ENCODE results near the gene TMBIM6. TPM values are rescaled to one million over a fixed set of nuclear protein-coding genes. Genes with fewer than 3 reads are reported as not detected.
"Not testable (repeated sequence)": the region's sequence is repeated elsewhere in the genome, so short reads cannot be mapped to it uniquely, and the experiment has no call there.

The TMBIM6 gene
- total RNA-seq, 4 donors from 2014 or later: 228 to 395 (median 322) TPM

- H3K36me3 ChIP-seq: no peaks in the 10 kb centered on the region
- H3K27me3 ChIP-seq: peaks cover 0 to 9% (median 2%) of the 10 kb centered on the region in 4 donors
- H3K27ac ChIP-seq (replicated peaks in 1 of 4): no peak overlapping the region
- DNase-seq (ENCODE audit: extremely low spot score): no peak
- intact Hi-C loops (cut with DNase I): no loop called here
- H3K9me3 ChIP-seq: no peaks in the 10 kb centered on the region
- TF ChIP-seq EP300 (IDR thresholded peaks at IDR 0.05) (no peak), POLR2A (IDR thresholded peaks at IDR 0.05; ENCODE audit: low read depth) (no peak), CTCF (IDR thresholded peaks at IDR 0.05) (no peak), POLR2AphosphoS5 (IDR thresholded peaks at IDR 0.05) (no peak)
- WGBS: 92% methylated on average over 2 of the region's 3 CpGs
- peaks cover 6 to 35% (median 29%) of the 10 kb centered on the region in 4 donors for H3K4me1 ChIP-seq
- no peak overlapping the region for H3K4me3 ChIP-seq
Observed at GRCh38 chr12:49708851-49709250, 32.5 kb upstream of the TMBIM6 start.

- WGBS: 96% methylated on average over 3 of the region's 3 CpGs
Observed at GRCh38 chr12:49713952-49714351, 27.4 kb upstream of the TMBIM6 start.

GRCh38 chr12:49716553-49716952 lies 24.8 kb upstream of the TMBIM6 start:
- no peaks in the 10 kb centered on the region for H3K4me1 ChIP-seq
- no peak for DNase-seq (ENCODE audit: extremely low spot score)
- H3K27me3 ChIP-seq: peaks cover 0 to 30% (median 0%) of the 10 kb centered on the region in 4 donors
- no peak overlapping the region for H3K27ac ChIP-seq (replicated peaks in 1 of 4)
- no peaks in the 10 kb centered on the region for H3K36me3 ChIP-seq
- H3K4me3 ChIP-seq: no peak overlapping the region
- WGBS: 65% methylated on average over 2 of the region's 2 CpGs
- intact Hi-C loops (cut with DNase I): no loop called here
- TF ChIP-seq EP300 (IDR thresholded peaks at IDR 0.05) (no peak), POLR2AphosphoS5 (IDR thresholded peaks at IDR 0.05) (no peak), CTCF (IDR thresholded peaks at IDR 0.05) (no peak), POLR2A (IDR thresholded peaks at IDR 0.05; ENCODE audit: low read depth) (no peak)
- no peaks in the 10 kb centered on the region for H3K9me3 ChIP-seq

More at GRCh38 chr12:49713952-49714351, 27.4 kb upstream of the TMBIM6 start:
- H3K27ac ChIP-seq (replicated peaks in 1 of 4); H3K36me3 ChIP-seq; H3K4me3 ChIP-seq; H3K9me3 ChIP-seq; intact Hi-C loops (cut with DNase I); DNase-seq (ENCODE audit: extremely low spot score); H3K4me1 ChIP-seq: not testable (repeated sequence)
- H3K27me3 ChIP-seq: peaks cover 0 to 30% (median 0%) of the 10 kb centered on the region in 4 donors

GRCh38 chr12:49717800-49718199 lies 23.6 kb upstream of the TMBIM6 start:
- peaks cover 0 to 28% (median 0%) of the 10 kb centered on the region in 4 donors for H3K27me3 ChIP-seq
- DNase-seq (ENCODE audit: extremely low spot score); H3K36me3 ChIP-seq; intact Hi-C loops (cut with DNase I); H3K9me3 ChIP-seq; H3K4me1 ChIP-seq; H3K4me3 ChIP-seq; H3K27ac ChIP-seq (replicated peaks in 1 of 4): not testable (repeated sequence)
- 83% methylated on average over 3 of the region's 3 CpGs for WGBS

- Histone ChIP-seq H3K4me1 (no peaks in the 10 kb centered on the region), H3K27me3 (peaks cover 0 to 24% (median 0%) of the 10 kb centered on the region in 4 donors), H3K36me3 (no peaks in the 10 kb centered on the region), H3K4me3 (no peak overlapping the region), H3K27ac (replicated peaks in 1 of 4) (no peak overlapping the region), H3K9me3 (no peaks in the 10 kb centered on the region)
- intact Hi-C loops (cut with DNase I): no loop called here
- no peak for TF ChIP-seq EP300 (IDR thresholded peaks at IDR 0.05)
- no peak for TF ChIP-seq POLR2AphosphoS5 (IDR thresholded peaks at IDR 0.05)
- TF ChIP-seq CTCF (IDR thresholded peaks at IDR 0.05): no peak
- no peak for TF ChIP-seq POLR2A (IDR thresholded peaks at IDR 0.05; ENCODE audit: low read depth)
- DNase-seq (ENCODE audit: extremely low spot score): no peak
- WGBS: 56% methylated on average over 1 of the region's 1 CpG
Observed at GRCh38 chr12:49720214-49720613, 21.1 kb upstream of the TMBIM6 start.

GRCh38 chr12:49721355-49721754 lies 20.0 kb upstream of the TMBIM6 start:
- H3K9me3 ChIP-seq; H3K27ac ChIP-seq (replicated peaks in 1 of 4); DNase-seq (ENCODE audit: extremely low spot score); H3K4me3 ChIP-seq; H3K36me3 ChIP-seq; H3K4me1 ChIP-seq; intact Hi-C loops (cut with DNase I): not testable (repeated sequence)
- H3K27me3 ChIP-seq: peaks cover 0 to 16% (median 0%) of the 10 kb centered on the region in 4 donors
- 78% methylated on average over 3 of the region's 3 CpGs for WGBS

All from esophagus muscularis mucosa (tissue), 4 donors.